NOMO-1 (cell line): Measurements from ENCODE around the gene TST.

ENCODE experiments used
- DNase-seq, 2 experiments: peaks; one replicate each; lab custom pipeline; 2025; ENCODE audit not compliant: unreplicated experiment in 2 of 2; lab: John Stamatoyannopoulos, UW

TST gene

DNA sequence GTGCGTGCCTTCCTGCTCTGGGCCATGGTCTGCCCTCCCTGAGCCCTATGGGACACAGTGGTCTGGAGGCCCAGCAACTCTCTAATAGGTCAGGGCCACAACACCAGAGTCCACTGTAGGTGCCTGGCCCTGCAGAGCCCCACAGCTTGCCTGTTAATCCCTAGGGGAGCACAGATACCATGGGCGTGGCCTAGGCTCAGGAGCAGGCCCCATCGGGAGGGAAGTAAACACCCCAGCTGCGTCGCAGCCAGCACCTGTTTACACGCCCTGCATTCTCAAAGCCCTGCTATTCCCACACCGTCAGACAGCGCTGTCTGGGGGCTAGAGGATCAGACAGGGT lies 34.8 kb upstream of the TST start:
- no peak for DNase-seq

DNA sequence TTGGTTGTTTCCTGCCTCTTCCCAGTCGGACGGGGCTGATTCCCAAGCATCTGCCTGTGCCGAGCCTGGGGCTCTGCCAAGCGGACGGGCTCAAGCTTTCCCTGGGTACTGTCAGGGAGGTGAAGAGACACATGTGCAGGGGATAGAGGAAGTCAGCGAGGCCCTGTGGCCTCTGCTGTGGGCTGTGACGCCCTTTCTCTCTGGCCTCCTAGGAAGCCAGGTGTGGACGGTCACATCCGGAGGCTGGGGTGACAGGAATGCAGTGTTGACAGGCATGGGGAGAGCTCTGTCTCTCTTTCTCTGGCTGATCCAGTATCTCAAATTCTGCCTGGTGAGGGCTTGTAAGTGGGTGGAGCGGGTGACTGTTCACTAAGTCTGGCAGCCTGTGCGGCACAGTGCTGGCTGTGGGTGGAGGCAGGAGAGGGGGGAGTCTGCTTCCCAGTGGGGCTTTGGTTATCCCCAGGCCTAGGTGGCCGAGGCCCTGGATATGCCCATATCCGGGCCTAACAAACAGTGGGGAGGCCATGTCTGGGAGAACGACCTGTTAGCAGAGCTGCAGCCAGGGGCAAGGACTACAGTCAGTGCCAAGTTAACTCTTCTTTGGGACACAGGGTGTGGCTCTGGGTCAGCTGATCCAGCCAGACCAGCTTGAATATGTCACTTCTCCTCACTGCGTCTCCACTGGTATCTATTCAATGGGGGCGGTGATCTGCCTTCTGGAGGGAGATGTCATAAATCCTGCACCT lies 34.2 kb upstream of the TST start:
- no peak for DNase-seq

DNA sequence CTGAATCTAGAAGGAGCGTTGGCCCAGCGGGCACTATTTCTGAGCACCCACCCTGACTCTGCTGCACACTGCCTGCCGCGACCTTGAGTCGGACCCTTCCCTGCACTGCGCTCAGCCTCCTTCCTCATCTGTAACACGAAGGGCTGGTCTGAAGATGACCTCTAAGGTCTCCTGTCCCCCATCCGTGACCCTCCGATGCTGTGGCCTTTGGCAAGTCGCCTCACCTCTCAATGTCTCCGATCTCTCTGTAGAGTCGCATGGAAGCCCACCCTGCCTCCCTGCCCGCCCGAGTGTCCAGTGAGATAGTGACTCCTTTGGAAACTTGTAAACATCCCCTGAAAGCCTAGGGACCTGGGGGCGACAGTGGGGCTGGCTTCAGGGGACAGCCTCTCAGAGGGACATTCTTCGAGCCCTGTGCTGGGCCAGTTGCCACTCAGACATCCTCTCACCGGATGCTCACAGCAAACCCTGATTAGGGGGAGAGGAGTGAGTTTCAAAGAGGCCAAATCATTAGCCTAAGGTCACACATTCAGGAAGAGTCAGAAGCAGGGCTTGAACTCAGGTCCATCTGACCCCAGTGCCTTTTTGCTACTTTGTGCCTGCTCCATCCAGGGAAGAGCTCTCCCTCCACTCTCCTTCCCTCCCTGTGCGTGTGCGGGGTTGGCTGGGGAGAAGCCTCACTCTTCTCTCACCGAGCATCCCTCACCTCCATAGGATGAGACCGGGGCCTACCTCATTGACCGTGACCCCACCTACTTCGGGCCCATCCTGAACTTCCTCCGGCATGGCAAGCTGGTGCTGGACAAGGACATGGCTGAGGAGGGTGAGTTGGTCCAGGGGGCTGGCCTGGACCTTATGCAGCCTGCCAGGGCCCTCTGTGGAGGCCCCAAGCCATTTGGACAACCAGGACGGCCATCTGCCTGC lies 33.4 kb upstream of the TST start:
- DNase-seq: no peak

DNA sequence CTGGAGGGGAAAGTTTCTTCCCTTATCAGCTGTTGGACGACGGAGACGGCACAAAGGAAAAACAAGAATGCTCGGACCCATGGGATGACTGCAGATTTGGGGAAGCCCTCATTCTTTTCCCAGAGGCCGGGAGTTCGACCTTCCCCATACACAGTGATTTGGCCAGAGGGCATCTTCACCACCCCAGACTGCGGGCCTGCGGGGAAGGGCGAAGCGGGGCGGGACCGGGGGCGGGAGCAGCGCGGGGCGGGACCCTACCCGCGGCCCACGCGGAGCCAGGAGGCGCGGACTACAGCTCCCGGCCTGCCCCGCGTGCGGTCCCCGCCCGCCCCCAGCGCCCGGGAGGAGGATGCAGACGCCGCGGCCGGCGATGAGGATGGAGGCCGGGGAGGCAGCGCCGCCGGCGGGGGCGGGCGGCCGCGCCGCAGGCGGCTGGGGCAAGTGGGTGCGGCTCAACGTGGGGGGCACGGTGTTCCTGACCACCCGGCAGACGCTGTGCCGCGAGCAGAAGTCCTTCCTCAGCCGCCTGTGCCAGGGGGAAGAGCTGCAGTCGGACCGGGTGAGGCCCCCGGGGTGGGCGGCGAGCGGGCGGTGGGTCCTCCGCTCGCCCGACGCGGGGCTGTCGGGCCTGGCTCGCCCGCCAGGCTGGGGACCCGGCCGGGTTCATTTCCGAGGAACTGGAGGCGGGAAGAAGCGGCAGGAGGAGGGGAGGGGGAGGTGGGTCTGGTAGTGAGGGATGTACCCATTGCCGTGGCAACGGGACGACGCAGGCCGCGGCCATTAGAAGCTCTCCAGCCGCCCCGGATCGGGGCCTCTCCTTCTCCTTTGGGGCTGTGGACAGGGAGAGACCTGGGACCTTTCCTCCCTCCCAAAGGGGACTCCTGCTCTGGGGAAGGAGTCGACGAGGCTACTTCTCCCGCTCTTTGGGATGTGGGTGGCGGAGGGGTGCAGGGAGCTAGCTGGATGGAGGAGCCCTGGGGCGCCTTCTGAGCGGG lies 32.4 kb upstream of the TST start, which contains the start of gene KCTD17:
KCTD17 (plus strand) TSS at position 352 of the 995 bp plus-strand sequence; CDS start at position 371, 19 bp downstream.
- DNase-seq: peak; percentile 63 to 73

DNA sequence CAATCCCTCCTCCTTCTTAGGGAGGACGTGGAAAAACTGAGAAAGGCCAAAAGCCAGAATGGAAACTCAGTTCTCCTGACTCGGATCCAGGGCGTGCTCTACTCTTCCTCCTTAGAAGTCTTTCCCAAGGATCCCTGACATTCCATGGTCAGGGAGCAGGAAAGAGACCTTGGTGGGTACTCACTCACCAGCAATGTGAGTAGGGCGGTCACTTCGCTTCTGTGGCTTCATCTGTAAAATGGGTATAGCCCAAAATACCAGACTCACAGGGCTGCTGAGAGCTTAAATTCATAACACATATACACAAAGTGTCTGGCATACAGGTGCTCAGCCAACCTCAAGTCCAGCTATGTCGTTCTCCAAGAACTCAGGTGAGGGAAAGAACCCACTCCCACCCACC lies 31.7 kb upstream of the TST start:
- no peak for DNase-seq

DNA sequence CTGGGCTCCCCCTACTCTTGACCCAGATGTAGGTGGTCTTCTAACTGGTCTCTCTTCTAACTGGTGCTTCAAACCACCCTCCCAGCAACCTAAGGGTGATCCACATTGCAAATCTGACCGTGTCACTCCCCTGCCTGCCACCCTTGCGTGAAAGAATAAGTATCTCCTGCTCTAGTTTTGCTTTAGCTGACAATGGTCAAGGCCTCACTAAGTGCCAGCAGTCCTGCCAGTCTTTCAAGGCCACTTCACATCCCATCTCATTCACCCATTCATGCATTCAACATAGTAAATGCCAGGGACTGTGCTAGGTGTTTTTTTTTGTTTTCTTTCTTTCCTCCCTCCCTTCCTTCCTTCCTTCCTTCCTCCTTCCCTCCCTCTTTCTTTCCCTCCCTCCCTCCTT lies 30.0 kb upstream of the TST start:
- DNase-seq: no peak

DNA sequence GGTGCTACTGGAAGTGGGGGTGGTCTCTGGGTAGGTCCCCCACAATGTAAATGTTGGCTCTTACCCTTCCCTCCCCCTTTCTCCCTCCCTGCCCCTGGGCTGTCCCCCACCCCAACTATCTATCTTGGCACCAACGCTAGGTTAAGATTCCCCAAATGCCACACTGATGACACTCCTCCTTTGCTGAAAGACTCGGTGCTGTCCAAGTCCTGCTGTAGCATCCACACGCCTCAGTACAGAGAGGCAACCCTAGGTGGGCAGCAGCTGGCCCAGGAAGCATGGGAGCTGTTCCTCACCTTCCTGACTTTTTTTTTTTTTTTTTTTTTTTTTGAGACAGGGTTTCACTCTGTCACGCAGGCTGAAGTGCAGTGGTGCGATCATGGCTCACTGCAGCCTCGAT lies 28.9 kb upstream of the TST start:
- no peak for DNase-seq

DNA sequence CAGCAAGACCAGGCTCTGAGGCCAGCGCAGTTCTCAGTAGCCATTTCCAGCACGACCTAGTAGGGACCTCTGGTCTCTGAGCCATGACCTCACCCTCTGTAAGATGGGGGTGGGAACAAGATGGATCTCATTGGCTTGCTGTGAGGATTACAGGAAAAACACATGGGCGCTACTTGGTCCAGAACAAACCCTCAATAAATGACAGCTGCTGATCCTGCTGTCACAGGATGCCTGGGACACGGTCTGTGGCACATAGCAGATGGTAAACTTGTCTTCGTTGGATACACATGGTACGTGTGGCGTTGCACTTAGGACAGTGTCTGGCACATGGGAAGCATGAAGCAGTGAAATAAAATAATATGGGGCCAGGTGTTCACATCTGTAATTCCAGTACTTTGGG lies 27.8 kb upstream of the TST start:
- no peak for DNase-seq

DNA sequence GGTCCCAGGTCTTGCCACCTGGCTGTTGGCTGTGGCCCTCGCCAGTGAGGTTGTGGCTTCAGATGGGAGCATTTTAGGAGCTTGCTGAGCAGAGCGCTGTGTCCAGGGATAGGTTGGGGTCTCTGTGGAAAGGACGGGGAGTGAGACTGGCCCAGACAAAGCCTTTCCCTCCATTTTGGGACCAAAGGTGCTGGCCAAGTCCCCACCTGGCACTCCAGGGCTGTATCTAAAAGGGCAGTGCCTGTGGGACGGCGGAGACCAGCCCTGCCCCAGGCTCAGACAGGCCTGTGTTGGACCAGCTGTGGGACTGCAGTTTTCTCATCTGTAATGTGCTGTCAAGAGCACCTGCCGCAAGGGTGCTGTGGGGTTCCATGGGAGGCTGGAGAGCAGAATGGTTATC lies 27.3 kb upstream of the TST start:
- DNase-seq: no peak

DNA sequence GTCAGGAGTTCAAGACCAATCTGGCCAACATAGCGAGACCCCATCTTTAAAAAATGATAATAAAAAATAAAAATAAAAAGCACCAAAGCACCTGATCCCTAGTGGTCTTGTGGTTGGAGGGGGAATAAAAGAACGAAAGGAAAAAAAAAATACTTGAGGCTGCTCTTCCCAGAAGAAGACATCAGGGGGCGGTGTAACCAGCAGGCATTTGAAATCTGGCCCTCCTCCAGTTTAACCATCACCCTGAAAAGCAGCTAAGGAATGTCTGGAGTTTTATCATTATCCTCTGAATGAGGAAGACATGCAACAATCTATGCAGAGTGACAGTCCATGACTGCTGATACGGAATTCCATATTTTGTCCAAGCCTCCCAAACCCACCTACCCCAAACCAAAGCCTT lies 26.7 kb upstream of the TST start:
- peak in 1 of 2 experiments; percentile 39 for DNase-seq

DNA sequence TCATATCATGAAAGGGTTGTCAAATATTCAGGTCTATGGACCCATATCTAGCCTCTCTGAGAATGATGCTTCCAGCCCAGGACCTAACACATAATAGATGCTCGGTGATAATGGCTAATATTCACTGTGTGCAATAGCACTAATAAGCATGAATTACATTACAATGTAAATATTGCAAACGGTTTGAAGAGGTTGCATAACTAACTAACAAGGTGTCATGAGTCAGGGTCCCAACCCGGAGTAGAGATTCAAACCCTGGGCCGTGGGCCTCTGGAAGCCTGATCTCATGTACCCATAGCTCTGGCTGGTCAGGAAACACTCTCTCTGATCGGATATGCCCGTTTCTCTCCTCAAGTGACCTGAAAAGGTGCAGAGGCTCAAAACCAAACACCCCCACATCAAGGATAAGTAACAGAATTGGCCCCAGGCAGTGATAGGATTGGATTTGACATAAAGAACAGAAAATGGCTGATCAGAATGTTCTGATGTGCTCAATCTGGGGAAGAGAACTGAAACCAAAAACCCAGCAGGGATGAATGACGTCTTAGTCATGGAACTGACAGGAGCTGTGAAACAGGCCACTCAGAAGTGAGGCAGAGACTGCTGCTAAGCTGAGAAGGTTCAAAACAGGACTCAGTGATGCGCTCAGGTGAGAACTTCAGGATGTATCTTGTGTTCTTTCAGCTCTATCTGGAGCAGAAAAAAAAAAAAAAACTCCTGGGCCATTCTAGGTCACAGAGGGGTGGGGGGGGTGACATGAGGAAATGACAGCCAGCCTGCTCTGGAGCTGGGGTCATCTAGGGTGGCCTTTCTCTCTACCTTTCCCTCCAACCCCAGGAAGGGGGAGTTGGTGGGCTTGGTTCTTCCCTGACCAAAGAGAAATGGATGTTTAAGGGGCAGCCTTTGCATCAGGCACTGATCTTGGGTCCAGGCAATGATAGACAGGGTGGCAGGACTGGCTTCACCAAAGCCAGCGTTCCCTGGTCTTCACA lies 25.7 kb upstream of the TST start:
- DNase-seq: peak in 1 of 2 experiments; percentile 14

DNA sequence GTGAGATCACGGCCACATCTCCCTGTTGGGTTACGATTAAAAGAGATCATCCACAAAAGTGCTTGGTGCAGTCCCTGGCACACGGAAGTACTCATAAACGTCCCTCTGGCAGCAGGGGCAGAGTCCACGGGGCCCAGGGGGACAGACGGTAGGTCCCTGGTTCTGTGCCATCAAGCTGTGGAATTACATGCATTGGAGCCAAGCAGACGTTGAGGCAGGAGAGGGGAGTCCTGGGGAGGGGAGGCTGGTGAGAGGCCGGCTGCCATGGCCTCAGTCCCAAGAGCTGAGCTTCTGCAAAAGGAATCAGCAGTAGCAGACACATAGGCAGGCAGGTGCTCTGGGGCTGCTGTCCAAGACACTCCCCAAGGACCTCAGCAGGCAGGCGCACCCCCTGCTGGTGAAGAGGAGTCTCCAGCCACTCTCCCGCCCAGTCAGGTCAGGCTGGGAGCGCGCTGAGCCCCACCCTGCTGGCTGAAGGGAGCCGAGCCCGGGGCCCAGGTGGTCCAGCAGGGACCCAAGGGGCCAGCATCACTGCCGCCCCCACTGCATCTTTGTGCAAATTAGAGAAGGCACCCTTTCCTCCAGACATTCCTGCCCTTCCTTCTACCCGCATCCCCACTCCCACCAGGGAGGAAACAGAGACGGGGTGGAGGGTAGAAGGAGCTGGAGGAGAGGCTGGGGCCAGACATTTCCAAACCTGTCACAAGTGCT lies 24.7 kb upstream of the TST start:
- DNase-seq: peak; percentile 71 to 82

DNA sequence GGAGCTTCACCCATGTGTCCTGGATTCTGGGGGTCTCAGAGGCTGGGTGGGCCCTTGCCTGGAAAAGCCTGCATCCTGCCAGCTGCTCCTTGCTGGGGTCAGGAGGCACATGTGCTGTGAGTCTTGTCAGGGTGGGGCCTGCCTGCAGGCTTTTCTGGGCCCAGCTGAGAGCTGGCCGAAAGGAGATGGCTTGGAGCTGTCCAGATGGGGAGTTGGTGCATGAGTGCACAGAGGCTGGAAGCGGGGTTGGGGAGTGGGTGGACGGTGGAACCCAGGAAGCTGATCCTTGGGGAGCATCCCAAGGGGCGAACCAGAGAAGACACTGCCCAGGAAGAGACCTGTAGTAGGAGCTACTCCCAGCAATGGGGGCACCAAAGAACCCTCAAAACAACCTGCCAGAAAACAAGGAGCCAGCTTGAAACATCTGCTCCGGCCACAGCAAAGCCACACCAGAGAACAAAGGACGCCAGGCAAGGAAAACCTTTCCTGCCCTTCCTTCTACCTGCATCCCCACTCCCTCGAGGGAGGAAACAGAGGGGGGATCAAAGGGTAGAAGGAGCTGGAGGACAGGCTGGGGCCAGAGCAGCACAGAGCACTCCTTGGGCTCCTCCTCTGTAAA lies 24.1 kb upstream of the TST start:
- DNase-seq: no peak

DNA sequence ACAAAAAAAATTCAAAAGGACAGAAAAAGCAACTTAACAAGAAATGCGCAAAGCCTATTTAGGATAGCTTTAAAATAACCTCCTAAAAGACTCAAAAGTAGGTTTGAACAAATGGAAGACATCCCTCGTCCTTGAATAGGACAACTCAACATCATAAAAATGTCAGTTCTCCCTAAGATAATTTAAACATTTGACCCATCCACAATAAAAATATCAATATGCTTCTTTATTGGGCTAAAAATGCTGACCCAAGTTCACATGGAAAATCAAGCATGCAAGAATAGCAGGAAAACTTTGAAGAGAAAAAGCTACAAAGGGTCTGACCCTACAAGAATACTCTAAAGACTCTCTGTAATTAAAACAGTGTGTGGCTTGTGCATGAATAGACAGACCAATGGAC lies 20.2 kb upstream of the TST start:
- no peak for DNase-seq

DNA sequence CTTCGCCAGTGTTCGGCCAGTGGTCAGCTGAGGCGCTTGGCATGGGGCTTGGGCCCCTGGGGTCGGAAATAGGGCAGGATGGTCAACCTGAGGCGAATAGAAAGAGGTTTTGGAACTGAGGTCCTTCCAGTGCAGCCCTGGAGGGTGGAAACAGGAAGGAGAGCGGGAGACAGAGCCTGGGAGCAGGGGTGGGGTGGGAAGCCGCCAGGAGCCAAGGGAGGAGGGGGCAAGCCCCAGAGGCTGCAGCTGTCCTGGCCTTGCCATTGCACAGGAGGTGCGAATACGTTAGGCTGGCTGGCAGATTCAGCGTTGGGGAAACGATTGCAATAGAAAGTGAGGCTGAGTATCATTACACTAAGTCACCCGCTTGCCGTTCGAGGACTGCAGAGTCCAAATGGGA lies 18.4 kb upstream of the TST start:
- no peak for DNase-seq

DNA sequence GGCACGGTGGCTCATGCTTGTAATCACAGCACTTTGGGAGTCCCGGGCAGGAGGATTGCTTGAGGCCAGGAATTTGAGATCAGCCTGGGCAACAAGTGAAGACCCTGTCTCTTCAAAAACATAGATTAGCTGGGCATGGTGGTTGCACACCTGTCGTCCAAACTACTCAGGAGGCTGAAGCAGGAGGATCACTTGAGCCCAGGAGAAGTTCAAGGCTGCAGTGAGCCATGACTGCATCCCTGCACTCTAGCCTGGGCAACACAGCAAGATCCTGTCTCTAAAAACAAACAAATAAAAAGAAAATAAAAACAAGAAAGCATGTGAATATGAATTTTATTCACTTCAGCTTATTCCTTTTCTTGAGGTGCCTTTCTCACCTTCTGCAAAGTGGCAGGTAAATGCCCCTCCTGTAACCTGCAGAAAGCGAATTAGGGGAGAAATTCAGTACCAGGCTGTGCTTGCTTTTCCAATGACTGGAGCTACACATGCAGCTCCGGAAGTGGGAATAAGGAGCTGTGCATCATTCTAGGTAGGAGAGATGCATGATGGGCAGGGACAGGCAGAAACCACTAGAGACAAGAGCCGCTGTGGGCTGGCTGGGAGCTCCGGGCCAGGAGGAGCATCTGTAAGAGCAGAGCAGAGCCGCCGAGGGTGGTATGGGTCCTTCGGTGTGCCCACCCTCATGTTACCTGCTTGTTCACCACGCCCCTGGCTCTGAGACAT lies 17.6 kb upstream of the TST start:
- DNase-seq: no peak

DNA sequence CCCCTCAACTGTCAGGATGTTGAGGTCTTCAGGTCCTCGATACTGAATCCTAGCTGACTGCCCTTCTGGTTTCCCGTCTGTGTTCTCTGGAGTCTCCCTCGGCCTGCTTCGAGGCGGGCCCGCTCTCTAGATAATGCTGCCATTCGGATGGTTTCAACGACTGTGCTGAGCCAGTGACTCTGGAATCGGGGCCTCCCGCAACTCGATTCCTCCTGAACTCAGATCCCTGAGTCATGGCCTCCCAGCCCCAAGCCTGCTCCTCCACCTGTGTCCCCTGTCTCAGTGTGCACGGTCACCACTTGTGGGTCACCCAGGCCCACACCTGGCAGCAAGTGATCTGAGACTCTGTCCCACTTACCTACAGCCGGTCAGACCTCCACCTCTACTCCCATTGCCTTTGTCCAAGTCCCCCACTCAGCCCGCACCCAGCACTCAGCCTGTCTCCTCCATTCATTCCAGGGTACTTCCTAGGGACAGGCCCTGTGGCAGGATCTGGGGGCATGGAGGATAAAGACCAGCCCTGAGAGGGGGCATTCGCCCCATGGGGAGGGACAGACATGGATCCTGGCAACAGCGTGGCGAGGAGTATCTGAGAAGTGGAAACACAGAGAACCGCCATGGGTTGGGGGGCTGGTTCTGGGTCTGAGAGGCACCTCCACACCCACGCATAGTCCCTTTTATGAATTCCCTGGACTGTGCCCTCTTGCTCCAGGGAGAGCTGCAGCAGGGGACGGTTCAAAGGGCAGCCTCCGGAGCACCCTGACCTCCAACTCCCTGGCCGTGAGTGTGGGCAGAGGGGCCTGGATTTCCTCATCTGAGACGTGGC lies 14.6 kb upstream of the TST start:
- no peak for DNase-seq
